LHCN-M2 (cell line): ENCODE data around the gene RAD51B. TPM values are rescaled to one million over a fixed set of nuclear protein-coding genes. Genes with fewer than 3 reads are reported as not detected.

Experiments
- DNase-seq: peaks from one replicate; pipeline ENCODE4 v3.0.0-alpha.2; 2012; ENCODE audit warnings: low read depth
- total RNA-seq: library from RNA; depleted of rRNA; stranded (reverse); fragments of >200 nt; gene quantifications from 2 replicates; pipeline ENCODE4 v1.2.3, GENCODE V29; 2014

The RAD51B gene
- total RNA-seq, 1 experiment from 2014 or later: 14.5 TPM

- DNase-seq: no peak
Observed at GRCh38 chr14:68606644-68607043, 787.1 kb downstream of the RAD51B start.

GRCh38 chr14:68607081-68607866 lies 787.7 kb downstream of the RAD51B start:
- DNase-seq: no peak

- no peak for DNase-seq
Observed at GRCh38 chr14:68607867-68608573, 788.4 kb downstream of the RAD51B start.

- no peak for DNase-seq
Observed at GRCh38 chr14:68608574-68608962, 789.0 kb downstream of the RAD51B start.

GRCh38 chr14:68609012-68609411 lies 789.4 kb downstream of the RAD51B start:
- DNase-seq: no peak

GRCh38 chr14:68610251-68610793 lies 790.7 kb downstream of the RAD51B start:
- DNase-seq: no peak

GRCh38 chr14:68611599-68611998 lies 792.0 kb downstream of the RAD51B start:
- no peak for DNase-seq

GRCh38 chr14:68612049-68612448 lies 792.5 kb downstream of the RAD51B start:
- DNase-seq: peak; percentile 95

GRCh38 chr14:68616221-68616902 lies 796.8 kb downstream of the RAD51B start:
- DNase-seq: peak; percentile 72

GRCh38 chr14:68619790-68620574 lies 800.4 kb downstream of the RAD51B start:
- DNase-seq: peak; percentile 76

- DNase-seq: peak; percentile 64
Observed at GRCh38 chr14:68621400-68622365, 802.1 kb downstream of the RAD51B start.

- DNase-seq: no peak
Observed at GRCh38 chr14:68622856-68623255, 803.3 kb downstream of the RAD51B start.

GRCh38 chr14:68623307-68623706 lies 803.7 kb downstream of the RAD51B start:
- no peak for DNase-seq

- no peak for DNase-seq
Observed at GRCh38 chr14:68623826-68624225, 804.2 kb downstream of the RAD51B start.

- no peak for DNase-seq
Observed at GRCh38 chr14:68624541-68625220, 805.1 kb downstream of the RAD51B start.

GRCh38 chr14:68625366-68626090 lies 805.9 kb downstream of the RAD51B start:
- no peak for DNase-seq

- DNase-seq: no peak
Observed at GRCh38 chr14:68626386-68626785, 806.8 kb downstream of the RAD51B start.

- DNase-seq: no peak
Observed at GRCh38 chr14:68627050-68627867, 807.7 kb downstream of the RAD51B start.
